GM12864 (cell line): ENCODE measurements around the gene SIAH3.

Experiments
- DNase-seq: peaks from one replicate; pipeline ENCODE4 v3.0.0-alpha.2; 2011; ENCODE audit warnings: low read depth
- H3K4me3 ChIP-seq: 2 replicates; pipeline ENCODE4 v1.5.1; 2011; ENCODE audit warnings: mild to moderate bottlenecking, low read depth, low read length, control low read depth
- CTCF ChIP-seq: IDR thresholded peaks from 2 replicates; pipeline ENCODE4 v1.5.1; 2011; ENCODE audit warnings: low read depth, mild to moderate bottlenecking, moderate library complexity, low read length, control low read depth, inconsistent platforms; ENCODE audit errors: missing control alignments

Gene SIAH3

GRCh38 chr13:45865414-45865813 is 13.9 kb upstream of the SIAH3 start:
- no peak for TF ChIP-seq CTCF
- no peak overlapping the region for H3K4me3 ChIP-seq
- no peak for DNase-seq

GRCh38 chr13:45863709-45864590 is 12.4 kb upstream of the SIAH3 start:
- DNase-seq, result no peak
- no peak for TF ChIP-seq CTCF

GRCh38 chr13:45861322-45861721 is 9.8 kb upstream of the SIAH3 start:
- H3K4me3 ChIP-seq, result no peak overlapping the region
- DNase-seq, result no peak
- no peak for TF ChIP-seq CTCF

More at GRCh38 chr13:45863709-45864590, 12.4 kb upstream of the SIAH3 start:
- no peak overlapping the region for H3K4me3 ChIP-seq

- H3K4me3 ChIP-seq, result no peak overlapping the region
- TF ChIP-seq CTCF, result no peak
- DNase-seq, result no peak
These were observed 8.7 kb upstream of the SIAH3 start for GRCh38 chr13:45860240-45860639.

GRCh38 chr13:45859705-45860104 is 8.2 kb upstream of the SIAH3 start:
- no peak for TF ChIP-seq CTCF
- no peak overlapping the region for H3K4me3 ChIP-seq
- no peak for DNase-seq

GRCh38 chr13:45852494-45852893 is 941 bp upstream of the SIAH3 start:
- no peak for TF ChIP-seq CTCF
- no peak for DNase-seq

GRCh38 chr13:45851956-45852355 is 403 bp upstream of the SIAH3 start:
- no peak for TF ChIP-seq CTCF
- H3K4me3 ChIP-seq, result no peak overlapping the region
- no peak for DNase-seq

More at GRCh38 chr13:45852494-45852893, 941 bp upstream of the SIAH3 start:
- H3K4me3 ChIP-seq, result no peak overlapping the region
